HL-60/S4 treated with phorbol 12-myristate 13-acetate at 8.2 ng/mL for 4 days and 3 days (cell line): ENCODE data around the gene L3MBTL2.
"Not testable (repeated sequence)": the region's sequence is repeated elsewhere in the genome, so short reads cannot be mapped to it uniquely, and the experiment has no call there.

Source experiments
- in situ Hi-C: fragments of 300-500 bp; cut with MboI; formaldehyde crosslinking; loops from 2 replicates; pipeline ENCODE4 v1.15.0; 2022; ENCODE audit warnings: low sequenced_read_pairs

L3MBTL2 gene

GRCh38 chr22:41240377-41241132, 35.4 kb downstream of the L3MBTL2 start, which contains the start of gene CHADL:
CHADL (minus strand) TSS chr22:41240931; CDS start chr22:41240881, 50 bp downstream.
- in situ Hi-C loops: no loop called here

GRCh38 chr22:41241133-41241676, 36.1 kb downstream of the L3MBTL2 start:
- in situ Hi-C loops: no loop called here

- in situ Hi-C loops: no loop called here
Observed at GRCh38 chr22:41242396-41243117, 37.4 kb downstream of the L3MBTL2 start.

GRCh38 chr22:41243361-41243760, 38.2 kb downstream of the L3MBTL2 start:
- in situ Hi-C loops: no loop called here

GRCh38 chr22:41245917-41246499, 40.9 kb downstream of the L3MBTL2 start:
- in situ Hi-C loops: no loop called here

GRCh38 chr22:41247703-41248102, 42.6 kb downstream of the L3MBTL2 start:
- in situ Hi-C loops: no loop called here

- in situ Hi-C loops: no loop called here
Observed at GRCh38 chr22:41248314-41248713, 43.2 kb downstream of the L3MBTL2 start.

- in situ Hi-C loops: no loop called here
Observed at GRCh38 chr22:41248758-41249157, 43.6 kb downstream of the L3MBTL2 start.

GRCh38 chr22:41249442-41249841, 44.3 kb downstream of the L3MBTL2 start:
- in situ Hi-C loops: no loop called here

- in situ Hi-C loops: no loop called here
Observed at GRCh38 chr22:41250127-41250526, 45.0 kb downstream of the L3MBTL2 start.

GRCh38 chr22:41252365-41252764, 47.3 kb downstream of the L3MBTL2 start:
- in situ Hi-C loops: no loop called here

- in situ Hi-C loops: no loop called here
Observed at GRCh38 chr22:41254230-41254629, 49.1 kb downstream of the L3MBTL2 start.

- in situ Hi-C loops: no loop called here
Observed at GRCh38 chr22:41256254-41257253, 51.4 kb downstream of the L3MBTL2 start.

- in situ Hi-C loops: no loop called here
Observed at GRCh38 chr22:41257696-41258095, 52.6 kb downstream of the L3MBTL2 start.

- in situ Hi-C loops: not testable (repeated sequence)
Observed at GRCh38 chr22:41259756-41260155, 54.6 kb downstream of the L3MBTL2 start.

- in situ Hi-C loops: no loop called here
Observed at GRCh38 chr22:41260871-41261270, 55.8 kb downstream of the L3MBTL2 start.

- in situ Hi-C loops: no loop called here
Observed at GRCh38 chr22:41261541-41262249, 56.6 kb downstream of the L3MBTL2 start.

GRCh38 chr22:41262250-41262765, 57.2 kb downstream of the L3MBTL2 start:
- in situ Hi-C loops: no loop called here

GRCh38 chr22:41263704-41264103, 58.6 kb downstream of the L3MBTL2 start:
- in situ Hi-C loops: no loop called here
